HCEC 1CT (cell line): ENCODE results near the gene SPOCD1.

Source experiments
- DNase-seq: peaks from one replicate; pipeline ENCODE4 v3.0.0-alpha.2; 2017

The SPOCD1 gene

DNA sequence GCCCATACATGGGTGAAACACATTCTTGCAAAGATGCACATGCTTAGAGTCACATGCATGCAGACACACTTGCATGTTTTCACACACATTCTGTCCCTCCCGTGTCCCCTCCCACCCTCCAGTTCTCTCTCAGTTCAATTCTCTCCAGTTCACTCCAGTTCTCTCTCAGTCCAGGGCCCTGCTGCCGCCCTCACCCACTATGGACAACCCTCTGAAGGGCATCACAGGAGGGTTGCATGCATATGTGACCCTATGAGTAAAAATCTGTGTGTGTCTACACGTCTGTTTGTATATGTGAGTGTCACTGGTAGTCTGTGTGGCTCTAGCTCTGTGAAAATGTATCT is 29.9 kb downstream of the SPOCD1 start:
- no peak for DNase-seq

DNA sequence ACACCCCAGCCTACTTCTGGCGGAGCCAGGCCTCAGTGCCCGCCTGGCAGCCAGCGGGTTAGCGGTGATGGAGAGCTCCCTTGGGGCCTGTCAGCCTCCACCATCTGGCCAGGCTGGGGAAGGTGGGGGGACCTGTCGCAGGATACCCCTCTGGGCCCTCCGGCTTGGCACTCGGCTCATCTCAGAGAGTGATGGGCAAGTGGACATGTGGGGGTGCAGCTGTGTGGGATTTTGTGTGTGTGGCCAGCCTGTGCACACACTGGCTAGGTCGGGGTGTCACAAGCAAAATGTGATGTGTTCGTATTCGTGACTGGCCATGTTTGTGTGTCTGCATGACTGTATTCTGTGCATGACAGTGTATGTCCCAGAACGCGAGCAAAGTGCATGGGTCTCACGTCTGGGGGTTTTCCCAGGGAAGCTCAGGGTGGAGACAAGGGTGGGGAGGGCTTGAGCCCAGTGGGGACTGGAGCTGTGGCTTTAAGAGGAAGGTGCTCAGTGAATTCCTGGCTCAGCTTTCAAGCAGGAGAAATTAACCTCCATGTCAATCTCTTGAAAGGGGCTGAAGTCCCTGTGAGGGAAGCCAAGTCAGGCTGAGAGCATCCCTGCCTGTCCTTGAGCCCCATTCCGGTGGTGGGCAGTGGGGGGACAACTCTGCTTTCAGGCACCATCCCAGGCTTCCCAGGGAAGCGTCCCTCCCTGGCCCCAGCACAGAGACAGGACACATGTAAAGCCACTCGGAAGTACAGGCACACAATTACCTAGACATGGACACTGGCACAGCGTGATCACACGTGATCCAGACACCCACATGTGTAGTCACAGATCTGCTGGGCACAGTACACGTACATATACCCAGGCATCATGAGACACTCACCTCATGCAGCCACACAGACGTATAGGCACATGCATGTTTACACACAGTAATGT is 30.5 kb downstream of the SPOCD1 start:
- DNase-seq, result no peak

DNA sequence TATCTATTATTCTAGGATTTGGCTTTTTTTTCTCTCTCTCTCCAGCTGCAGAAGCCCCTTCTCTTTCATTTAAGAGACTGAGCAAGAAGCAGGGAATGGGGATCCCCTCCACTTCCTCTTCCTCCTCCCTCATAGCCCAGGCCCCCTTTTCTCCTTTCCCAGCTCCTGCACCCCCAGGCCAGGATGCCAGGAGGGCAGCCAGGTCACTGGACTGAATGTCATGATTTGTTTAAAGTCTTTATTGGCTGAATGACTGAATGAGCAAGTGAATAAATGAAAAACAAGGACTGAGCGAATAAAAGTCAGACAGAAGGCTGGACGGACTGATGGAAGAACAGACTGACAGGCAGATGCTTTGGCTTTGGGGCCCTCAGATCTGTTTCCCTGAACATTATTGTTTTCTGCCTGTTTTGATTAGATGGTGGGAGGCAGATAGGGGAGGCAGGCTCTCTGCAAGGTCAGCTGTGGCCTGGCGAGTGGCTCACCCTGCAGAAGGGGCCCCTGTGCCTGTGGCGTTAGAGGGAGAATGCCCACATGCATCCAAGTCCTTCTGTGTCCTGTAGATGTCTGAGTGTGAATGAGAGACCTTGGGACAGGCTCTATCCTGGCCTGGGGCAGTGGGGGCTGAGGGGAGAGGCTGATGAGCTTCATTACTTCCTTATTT is 31.3 kb downstream of the SPOCD1 start:
- DNase-seq, result no peak

DNA sequence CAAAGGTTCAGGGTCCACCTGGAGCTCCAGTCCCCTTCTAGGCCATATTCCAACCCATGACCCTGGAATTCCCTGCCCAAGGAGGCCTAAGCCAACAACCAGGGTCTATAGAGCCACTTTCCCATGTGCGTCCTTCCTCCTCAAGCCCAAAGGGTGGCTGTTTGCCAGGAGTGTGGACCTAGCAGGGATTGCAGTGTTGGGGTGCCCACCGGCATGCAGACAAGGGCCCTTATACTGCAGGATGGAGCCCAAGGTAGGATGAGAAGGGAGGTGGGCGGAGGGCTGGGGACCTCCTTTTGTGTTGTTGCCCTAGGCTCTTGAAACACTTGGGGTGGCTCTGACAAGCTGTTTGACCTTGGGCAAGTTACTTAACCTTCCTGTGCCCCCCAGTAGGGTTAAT is 32.0 kb downstream of the SPOCD1 start:
- DNase-seq, result no peak

DNA sequence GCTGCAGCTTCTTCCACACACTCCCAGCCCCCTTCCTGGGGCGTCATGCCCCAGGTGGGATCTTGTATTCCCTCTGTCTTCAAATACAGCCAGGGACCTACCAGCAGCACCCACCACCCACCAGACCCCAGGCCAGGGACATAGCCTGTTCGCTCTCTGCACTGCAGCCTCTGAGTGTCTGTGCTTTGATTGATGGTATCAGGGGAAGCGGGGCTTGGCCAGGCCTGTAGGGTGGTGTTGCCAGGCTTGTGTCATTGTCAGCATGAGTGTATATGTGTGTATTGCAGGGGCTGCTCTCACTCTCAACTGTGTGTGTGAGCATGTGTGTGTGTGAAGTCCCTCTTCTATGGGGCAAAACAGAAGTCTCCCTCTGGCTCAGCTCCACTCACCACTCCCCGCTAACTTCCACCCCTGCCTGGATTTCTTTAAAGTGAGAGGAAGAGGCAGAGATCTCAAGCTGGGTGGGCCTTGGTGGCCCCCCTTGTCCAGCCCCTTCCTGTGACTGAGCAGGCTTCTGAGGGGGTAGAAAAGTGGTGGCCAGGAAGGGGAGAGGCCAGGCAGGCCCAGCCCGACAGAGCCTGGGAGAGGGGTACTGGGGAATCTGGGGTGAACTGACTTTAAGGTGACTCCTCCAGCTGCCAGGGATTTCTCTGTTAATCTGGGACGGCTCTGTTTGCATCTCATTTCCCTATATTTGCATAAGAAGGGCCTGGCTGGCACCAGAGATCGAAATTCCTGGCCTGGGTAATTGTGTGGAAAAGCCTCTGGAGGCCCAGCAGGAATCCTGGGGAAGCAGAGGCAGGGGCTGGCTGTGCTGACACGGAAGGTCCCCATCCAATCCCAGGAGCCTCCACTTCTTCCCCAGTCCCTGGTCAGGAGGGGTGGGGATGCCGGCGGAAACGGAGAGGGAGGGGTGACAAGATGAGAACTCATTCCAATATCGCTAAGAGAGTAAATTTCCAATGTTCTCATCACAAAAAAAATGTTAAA is 33.1 kb downstream of the SPOCD1 start:
- DNase-seq, result no peak

DNA sequence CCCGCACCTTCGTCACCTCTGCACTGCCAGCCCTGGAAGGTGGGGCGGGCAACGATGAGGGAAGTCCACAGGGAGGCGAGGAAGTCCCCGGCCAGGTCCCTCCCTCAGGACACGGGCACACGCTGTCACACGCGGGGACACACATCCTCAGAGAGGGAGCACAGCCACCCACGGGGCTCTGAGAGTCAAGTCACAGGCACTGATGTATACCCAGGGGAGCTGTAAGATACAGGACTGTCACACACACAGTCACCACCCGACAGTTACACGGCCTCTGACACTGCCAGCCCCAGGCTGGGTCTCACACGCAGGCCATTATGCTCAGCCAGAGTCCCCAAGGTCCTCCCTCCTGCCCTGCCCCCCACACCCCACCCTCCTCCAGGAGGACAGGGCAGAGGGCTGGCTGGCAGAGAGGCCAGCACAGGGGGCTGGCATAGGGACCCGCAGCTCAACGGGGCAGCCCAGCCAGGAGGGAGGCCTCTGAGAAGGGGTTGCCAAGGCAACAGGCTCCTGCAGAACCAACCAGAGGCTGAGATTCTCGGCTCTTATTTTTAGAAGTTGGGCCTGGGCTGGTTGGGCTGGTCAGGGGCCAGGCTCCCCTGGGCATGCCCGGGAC is 34.0 kb downstream of the SPOCD1 start:
- no peak for DNase-seq

DNA sequence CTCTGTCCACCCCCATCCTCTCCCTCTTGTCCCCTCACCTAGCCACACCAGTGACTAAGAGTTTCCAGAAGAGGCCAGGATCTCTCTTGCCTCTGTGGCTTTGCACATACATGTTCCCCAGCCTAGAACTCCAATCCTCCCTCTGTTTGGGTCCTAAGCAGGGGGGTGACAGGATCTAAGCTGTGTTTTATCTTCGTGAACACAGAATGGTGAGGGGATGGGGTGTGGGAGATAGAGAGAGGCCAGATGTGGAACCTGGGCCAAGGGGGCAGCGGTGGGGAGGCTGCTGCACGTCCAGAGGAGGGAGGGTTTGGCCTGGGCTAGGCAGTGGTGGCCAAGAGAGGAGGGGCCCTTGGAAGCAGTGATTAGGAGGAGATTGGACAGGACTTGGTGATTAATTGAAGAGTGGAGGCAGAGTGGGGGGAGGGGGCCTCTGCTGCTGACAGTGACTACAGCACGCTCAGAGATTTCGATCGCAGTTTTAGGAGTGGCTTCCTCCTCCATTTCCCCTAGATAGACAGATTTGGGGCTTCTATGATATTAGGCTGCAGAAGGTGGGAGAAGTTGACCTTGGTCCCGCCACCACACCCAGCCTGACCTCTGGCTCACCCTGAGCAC is 34.6 kb downstream of the SPOCD1 start:
- no peak for DNase-seq

DNA sequence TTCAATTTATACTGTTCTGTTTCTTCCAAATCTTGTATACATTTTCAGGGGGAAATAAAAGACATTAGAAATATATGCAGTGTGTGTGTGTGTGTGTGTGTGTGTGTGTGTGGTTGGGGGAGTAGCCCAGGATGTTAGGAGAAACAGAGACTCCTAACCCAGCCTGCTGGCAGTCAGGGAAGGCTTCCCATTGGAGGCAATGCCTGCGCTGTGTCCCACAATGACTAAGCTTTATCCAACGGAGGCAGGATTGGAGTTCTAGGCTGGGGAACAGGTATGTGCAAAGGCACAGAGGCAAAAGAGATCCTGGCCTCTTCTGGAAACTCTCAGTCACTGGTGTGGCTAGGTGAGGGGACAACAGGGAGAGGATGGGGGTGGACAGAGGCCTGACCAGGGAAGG is 35.2 kb downstream of the SPOCD1 start:
- DNase-seq, result no peak

DNA sequence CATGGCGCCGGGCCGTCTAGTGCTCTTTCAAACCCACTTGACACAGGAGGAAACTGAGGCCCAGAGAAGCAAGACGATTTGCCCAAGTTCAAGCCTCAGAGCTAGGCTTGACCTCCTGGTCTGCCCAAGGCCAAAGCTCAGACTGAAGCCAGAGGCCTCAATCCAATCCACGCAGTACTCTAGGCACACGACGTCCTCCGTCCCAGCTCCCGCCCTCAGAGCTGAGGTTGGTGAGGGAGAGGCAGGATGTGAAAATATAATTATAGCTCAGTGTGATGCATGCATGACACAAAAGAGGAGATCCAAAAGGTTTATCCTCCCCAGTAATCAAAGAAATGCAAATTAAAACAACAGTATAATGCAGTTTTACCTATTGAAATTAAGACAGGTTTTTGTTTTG is 36.1 kb downstream of the SPOCD1 start:
- no peak for DNase-seq

DNA sequence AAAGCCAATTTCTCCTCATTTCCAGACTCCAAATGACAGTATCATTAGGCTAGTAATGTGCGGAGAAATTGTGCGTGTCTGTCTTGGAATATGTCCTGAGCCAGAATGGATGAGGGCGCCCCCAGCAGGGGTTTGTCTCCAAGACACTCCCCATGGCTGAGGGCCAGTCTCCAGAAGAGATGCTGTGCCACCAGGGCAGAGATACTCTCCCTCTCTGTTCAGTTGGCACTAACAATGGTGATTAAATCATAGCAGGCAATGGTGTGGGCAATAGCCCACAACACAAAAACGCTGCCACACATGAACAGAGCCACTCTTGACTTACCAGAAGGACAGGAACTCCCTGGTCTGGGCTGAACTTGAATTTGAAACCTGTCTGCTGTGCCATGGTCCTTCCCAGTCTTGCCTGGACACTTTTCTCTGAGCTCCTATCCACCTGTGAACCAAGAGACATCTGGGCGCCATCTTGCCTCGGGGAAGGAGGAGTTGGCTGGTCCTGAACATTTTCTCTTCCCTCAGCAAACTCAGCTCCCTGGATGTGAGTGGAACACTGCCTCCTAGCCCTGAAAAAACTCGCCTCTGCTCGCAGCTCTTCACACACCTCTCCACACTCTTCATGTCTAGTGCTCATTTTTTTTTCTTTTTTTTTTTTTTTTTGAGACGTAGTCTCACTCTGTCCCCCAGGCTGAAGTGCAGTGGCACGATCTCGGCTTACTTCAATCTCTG is 36.9 kb downstream of the SPOCD1 start:
- no peak for DNase-seq

DNA sequence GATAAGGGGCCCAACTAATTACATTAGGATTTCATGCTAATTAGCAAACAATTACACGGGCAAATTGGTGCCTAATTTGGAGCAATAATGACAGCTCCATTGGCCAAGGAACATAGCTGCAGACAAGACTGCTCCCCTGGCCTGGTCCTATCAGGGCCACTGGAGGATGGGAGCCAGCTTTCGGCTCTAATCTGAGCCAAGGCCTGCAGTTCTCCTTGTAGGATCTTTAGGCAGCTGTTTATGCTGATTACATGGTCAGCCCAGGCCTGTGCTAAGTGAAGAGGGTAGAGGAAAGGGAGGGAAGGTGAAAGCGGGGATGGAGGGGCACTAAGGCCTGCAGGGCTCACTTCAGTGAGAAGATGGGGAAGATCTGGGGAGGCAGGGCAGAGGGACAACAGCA is 39.3 kb downstream of the SPOCD1 start:
- DNase-seq, result no peak

DNA sequence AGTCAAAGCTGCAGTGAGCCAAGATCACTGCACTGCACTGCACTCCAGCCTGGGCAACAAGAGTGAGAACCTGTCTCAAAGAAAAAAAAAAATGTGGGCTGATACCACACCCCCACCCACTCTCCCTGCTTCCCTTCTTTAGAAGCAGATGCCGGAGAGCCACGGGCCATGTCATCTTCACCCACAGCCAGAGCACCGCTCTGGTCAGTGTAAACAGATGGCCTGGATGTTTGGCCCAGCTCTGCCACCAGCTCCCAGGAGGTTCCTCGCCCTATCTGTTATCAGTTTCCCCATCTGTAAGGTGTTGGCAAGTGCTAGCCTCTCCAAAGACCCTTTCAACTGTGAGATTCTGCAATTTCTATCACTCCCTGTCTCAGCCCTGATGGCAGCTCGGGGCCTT is 39.8 kb downstream of the SPOCD1 start:
- DNase-seq, result no peak

DNA sequence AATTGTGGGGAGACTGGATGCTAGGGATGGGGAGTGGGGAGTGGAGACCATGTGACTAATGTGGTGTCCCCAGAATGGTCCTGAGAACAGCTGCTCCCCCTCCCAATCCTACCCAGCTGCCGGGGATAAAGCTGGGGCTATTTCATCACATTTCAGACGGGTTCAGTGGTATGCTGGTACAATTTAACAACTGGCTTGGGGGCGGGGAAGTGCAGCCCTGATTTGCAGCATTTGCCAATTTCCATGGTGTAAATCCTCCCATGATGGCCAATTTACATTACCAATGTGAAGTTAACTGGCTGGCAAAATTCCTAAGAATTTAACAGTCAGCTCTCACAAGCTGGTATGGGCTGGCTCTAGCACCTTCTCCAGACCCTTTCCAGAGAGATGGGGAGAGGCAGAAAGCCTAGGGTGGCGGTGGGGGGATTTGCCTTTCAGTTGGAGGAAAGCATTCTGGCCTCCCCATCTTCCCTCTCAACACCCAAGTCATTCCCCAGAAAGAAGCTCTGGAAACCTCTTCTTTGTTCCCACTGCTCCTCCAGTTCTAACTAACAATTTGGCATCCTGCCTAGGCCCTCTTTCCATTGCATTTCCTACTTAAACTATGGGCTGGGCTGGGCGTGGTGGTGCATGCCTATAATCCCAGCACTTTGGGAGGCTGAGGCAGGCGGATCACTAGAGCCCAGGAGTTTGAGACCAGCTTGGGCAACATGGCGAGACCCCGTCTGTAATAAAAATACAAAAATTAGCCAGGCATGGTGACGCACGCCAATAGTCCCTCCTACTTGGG is 40.4 kb downstream of the SPOCD1 start:
- no peak for DNase-seq

DNA sequence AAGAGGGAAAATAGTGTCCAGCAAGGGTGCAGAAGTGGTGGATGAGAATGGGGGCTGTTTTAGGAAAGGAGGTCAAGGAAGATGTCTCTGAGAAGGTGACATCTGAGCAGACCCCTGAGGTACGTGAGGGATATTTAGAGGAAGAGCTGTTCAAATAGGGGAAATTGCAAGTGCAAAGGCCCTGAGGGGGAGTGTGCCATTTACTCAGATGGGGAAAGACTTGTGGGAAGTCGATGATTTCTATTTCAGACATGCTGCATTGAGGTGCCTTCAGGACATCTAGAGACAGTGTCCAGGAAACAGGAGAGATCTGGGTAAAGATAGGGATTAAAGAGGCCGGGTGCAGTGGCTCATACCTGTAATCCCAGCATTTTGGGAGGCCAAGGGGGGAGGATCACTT is 41.3 kb downstream of the SPOCD1 start:
- no peak for DNase-seq

DNA sequence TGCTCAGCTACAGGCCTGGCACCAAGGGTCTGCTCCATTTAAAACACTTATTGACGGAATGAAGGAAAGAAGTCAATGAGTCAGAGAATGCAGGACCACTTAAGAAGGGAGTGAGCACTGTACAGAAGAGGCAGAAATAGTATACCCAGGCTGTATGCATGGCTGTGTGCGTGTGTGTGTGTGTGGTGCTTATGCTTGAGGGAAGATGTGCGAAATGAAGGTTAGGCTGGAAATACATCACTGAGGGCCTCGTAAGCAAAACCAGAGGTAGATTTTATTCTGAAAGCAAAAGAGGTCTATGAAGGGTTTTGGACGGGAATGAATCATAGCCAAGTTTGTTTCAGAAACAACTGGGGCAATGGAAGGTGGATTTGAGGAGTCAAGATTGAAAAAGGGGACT is 42.0 kb downstream of the SPOCD1 start:
- no peak for DNase-seq

DNA sequence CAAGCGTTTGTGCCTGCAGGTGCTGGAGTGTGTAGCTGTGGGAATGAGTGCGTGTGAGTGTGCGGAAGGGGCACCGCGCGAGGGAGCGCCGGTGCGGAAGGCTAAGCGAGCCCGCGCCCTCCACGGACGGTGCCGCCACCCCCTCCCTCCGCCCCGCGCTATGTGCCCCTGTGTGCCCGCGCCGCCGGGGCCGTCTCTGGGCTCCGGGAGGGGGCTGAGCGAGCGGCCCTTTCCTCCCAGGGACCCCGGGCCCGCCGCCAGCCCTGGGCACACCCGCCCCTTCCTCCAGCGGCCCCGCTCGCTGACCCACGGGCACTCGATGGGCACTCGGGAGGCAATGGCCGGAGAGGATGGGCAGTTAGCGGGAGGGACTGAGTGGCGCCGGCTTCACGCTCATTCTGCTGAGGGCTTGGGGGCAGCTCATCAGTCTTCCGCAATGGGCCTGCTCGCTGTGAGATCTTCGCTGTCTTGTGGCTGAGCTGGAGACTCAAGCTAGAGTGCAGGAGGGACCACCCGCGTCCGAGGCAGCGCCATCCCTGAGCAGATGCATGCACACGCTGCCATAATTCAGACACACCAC is 43.1 kb downstream of the SPOCD1 start:
- no peak for DNase-seq

DNA sequence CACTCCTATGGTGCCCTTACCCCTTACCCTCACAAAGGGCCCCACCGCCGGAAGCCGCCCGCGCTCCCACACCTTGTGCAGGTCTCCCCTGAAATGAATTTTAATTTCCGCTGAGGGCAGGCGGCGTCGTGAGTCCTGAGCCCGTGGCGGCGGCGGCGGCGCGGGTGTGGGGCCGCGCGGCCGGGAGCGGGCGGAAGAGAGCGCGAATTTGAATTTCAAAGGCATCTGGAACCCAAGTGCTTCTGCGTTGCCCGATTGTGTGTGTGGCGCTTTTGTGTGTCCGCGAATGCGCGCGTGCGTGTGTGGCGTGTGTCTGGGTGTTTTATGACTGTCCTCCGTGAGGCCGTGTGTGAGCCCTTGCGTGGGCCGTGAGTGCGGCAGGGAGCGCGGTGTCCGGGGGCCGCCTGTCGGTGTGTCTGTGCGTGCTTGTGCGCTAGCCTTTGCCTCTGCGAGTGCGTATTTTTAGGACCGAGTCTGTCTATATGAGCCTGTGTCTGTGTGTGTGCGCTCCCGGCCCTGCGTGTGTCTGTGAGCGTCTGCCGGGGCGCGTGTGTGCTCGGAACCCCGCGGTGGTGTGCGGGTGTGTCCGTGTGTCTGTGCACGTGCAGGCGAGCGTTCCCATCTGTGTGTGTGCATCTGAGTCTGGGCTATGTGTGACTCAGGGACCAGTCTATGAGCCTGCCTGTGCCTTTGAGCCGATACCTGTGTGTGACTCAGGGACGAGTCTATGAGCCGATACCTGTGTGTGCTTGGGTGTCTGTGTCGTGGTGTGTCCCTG is 43.7 kb downstream of the SPOCD1 start:
- DNase-seq, result no peak

DNA sequence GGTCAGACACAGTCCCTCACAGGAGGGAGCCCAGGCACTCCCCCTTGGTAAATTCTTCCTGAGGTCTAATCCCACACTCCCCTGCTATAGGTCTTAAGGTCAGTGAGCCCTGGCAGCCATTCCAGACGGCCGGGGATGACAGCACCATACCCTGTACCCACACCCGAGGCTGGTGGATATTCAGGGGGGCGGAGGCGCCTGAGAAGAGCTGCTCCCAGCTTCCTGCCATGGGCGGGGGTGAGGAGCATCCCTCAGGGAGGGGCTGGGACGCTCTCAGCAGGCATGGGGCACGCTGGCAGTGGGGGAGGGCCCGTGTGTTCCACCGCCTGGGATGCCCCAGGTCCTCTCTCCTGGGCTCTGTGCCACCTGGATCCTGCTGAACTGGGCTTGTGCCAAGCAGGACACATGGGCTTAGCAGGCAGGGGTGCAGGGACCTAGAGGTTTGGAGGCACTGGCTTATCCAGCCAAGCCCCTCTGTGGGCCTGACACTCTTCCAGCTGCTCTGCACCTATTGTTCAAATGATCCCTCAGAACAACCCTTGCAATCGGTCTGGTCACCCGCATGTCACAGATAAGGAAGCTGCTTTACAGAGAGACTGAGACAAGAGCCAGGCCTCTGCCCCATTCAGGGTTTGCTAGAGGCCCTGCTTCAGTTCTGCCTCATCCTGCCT is 46.0 kb downstream of the SPOCD1 start:
- no peak for DNase-seq
